ENCODE measurements around the gene NXT1. TPM values are rescaled to one million over a fixed set of nuclear protein-coding genes. Genes with fewer than 3 reads are reported as not detected.

Gene NXT1
- total RNA-seq, 1 donor from 2014 or later = 17.9 TPM

GRCh38 chr20:23393996-23394775 is 43.6 kb downstream of the NXT1 start:
- DNase-seq (ENCODE audit: low read depth) (no peak), FAIRE-seq (no peak)
- Histone ChIP-seq H3K27me3 (ENCODE audit: insufficient read depth, low read length) (no peaks in the 10 kb centered on the region), H4K20me1 (ENCODE audit: insufficient read depth, low read length) (peaks cover 25% of the 10 kb centered on the region), H3K4me2 (ENCODE audit: low read length) (no peak overlapping the region), H2AFZ (ENCODE audit: low read depth, low read length) (no peak overlapping the region), H3K27ac (ENCODE audit: low read depth, low read length) (no peak overlapping the region), H3K4me3 (ENCODE audit: insufficient read depth, low read depth, low read length) (no peak overlapping the region), H3K9me3 (ENCODE audit: insufficient read depth, low read depth, low read length) (no peaks in the 10 kb centered on the region), H3K9ac (ENCODE audit: low read length) (no peak overlapping the region), H3K36me3 (ENCODE audit: insufficient read depth, low read length) (peaks cover 17% of the 10 kb centered on the region), H3K4me1 (ENCODE audit: insufficient read depth, low read length) (peaks cover 3% of the 10 kb centered on the region), H3K79me2 (ENCODE audit: insufficient read depth, low read length) (peaks cover 10% of the 10 kb centered on the region)
- no peak overlapping the region for H3K27ac Mint-ChIP-seq (ENCODE audit: unreplicated experiment)
- H3K9me3 Mint-ChIP-seq (ENCODE audit: unreplicated experiment) = no peaks in the 10 kb centered on the region
- TF ChIP-seq CTCF (IDR thresholded peaks at IDR 0.05; ENCODE audit: insufficient read depth, low read depth, low read length) (no peak), EZH2 (IDR thresholded peaks at IDR 0.05; ENCODE audit: insufficient read depth, low read length) (no peak)
- H3K27me3 Mint-ChIP-seq (ENCODE audit: low read depth, unreplicated experiment) = no peaks in the 10 kb centered on the region
- H3K4me3 Mint-ChIP-seq (ENCODE audit: unreplicated experiment) = no peak overlapping the region
- H3K4me1 Mint-ChIP-seq (ENCODE audit: low read depth, unreplicated experiment) = peaks cover 14% of the 10 kb centered on the region
- peaks cover 12% of the 10 kb centered on the region for H3K36me3 Mint-ChIP-seq (ENCODE audit: low read depth, unreplicated experiment)

- no peak overlapping the region for H3K4me2 ChIP-seq (ENCODE audit: low read length)
- no peak overlapping the region for H2AFZ ChIP-seq (ENCODE audit: low read depth, low read length)
- FAIRE-seq = no peak
- no peaks in the 10 kb centered on the region for H3K27me3 Mint-ChIP-seq (ENCODE audit: low read depth, unreplicated experiment)
- H3K9me3 ChIP-seq (ENCODE audit: insufficient read depth, low read depth, low read length) = no peaks in the 10 kb centered on the region
- no peak overlapping the region for H3K9ac ChIP-seq (ENCODE audit: low read length)
- no peaks in the 10 kb centered on the region for H3K9me3 Mint-ChIP-seq (ENCODE audit: unreplicated experiment)
- no peak overlapping the region for H3K27ac ChIP-seq (ENCODE audit: low read depth, low read length)
- peaks cover 16% of the 10 kb centered on the region for H3K36me3 Mint-ChIP-seq (ENCODE audit: low read depth, unreplicated experiment)
- TF ChIP-seq EZH2 (IDR thresholded peaks at IDR 0.05; ENCODE audit: insufficient read depth, low read length) (no peak), CTCF (IDR thresholded peaks at IDR 0.05; ENCODE audit: insufficient read depth, low read depth, low read length) (no peak)
- no peak overlapping the region for H3K27ac Mint-ChIP-seq (ENCODE audit: unreplicated experiment)
- DNase-seq (ENCODE audit: low read depth) = no peak
- no peak overlapping the region for H3K4me3 ChIP-seq (ENCODE audit: insufficient read depth, low read depth, low read length)
- H4K20me1 ChIP-seq (ENCODE audit: insufficient read depth, low read length) = peaks cover 33% of the 10 kb centered on the region
- no peaks in the 10 kb centered on the region for H3K27me3 ChIP-seq (ENCODE audit: insufficient read depth, low read length)
- H3K36me3 ChIP-seq (ENCODE audit: insufficient read depth, low read length) = peaks cover 10% of the 10 kb centered on the region
- H3K4me3 Mint-ChIP-seq (ENCODE audit: unreplicated experiment) = no peak overlapping the region
- H3K4me1 ChIP-seq (ENCODE audit: insufficient read depth, low read length) = peaks cover 10% of the 10 kb centered on the region
- H3K79me2 ChIP-seq (ENCODE audit: insufficient read depth, low read length) = peaks cover 15% of the 10 kb centered on the region
- peaks cover 9% of the 10 kb centered on the region for H3K4me1 Mint-ChIP-seq (ENCODE audit: low read depth, unreplicated experiment)
Measured at GRCh38 chr20:23396950-23397627, 46.5 kb downstream of the NXT1 start.
